DND-41 (cell line): ENCODE data around the gene DDX1.

Experiments
- ATAC-seq: fragments of 200-7000 bp; cut with Tn5 transposase; 3 replicates; pipeline ENCODE4 v1.9.1; 2021; ENCODE audit warnings: low read depth; ENCODE audit not compliant: insufficient read depth
- DNase-seq: peaks from one replicate; pipeline ENCODE4 v3.0.0-alpha.2; 2020
- H2AFZ ChIP-seq: 2 replicates; pipeline ENCODE4 v1.6.0; 2012; ENCODE audit warnings: low read depth, low read length
- H3K27ac ChIP-seq: 2 replicates; pipeline ENCODE4 v1.5.1; 2012; ENCODE audit warnings: low read length, inconsistent platforms
- H3K27me3 ChIP-seq: fragments of 200-600 bp; sonication (generic); 2 replicates; pipeline ENCODE4 v1.6.0; 2012; ENCODE audit warnings: low read length, mild to moderate bottlenecking, inconsistent platforms; ENCODE audit not compliant: insufficient read depth, poor library complexity
- H3K36me3 ChIP-seq: 2 replicates; pipeline ENCODE4 v1.5.1; 2012; ENCODE audit warnings: low read length, inconsistent platforms; ENCODE audit not compliant: insufficient read depth
- H3K4me1 ChIP-seq: 2 replicates; pipeline ENCODE4 v1.5.1; 2012; ENCODE audit warnings: mild to moderate bottlenecking, low read length; ENCODE audit not compliant: insufficient read depth
- H3K4me2 ChIP-seq: 2 replicates; pipeline ENCODE4 v1.6.0; 2012; ENCODE audit warnings: mild to moderate bottlenecking, moderate library complexity, low read length, inconsistent platforms; ENCODE audit not compliant: insufficient read depth
- H3K4me3 ChIP-seq, 2 experiments: fragments of 200-600 bp in 1 of 2; shearing (Covaris generic) in 1 of 2; 2 replicates each; pipeline ENCODE4 v1.5.1; 2012 to 2016; ENCODE audit warnings: inconsistent platforms in 2 of 2, low read length in 2 of 2, mild to moderate bottlenecking in 2 of 2, low read depth in 1 of 2, moderate library complexity in 1 of 2
- H3K79me2 ChIP-seq: 2 replicates; pipeline ENCODE4 v1.6.0; 2012; ENCODE audit warnings: low read length, inconsistent platforms; ENCODE audit not compliant: insufficient read depth
- H3K9ac ChIP-seq: 2 replicates; pipeline ENCODE4 v1.6.0; 2012; ENCODE audit warnings: low read depth, mild to moderate bottlenecking, inconsistent platforms, low read length, moderate library complexity
- H3K9me3 ChIP-seq: 2 replicates; pipeline ENCODE4 v1.5.1; 2012; ENCODE audit warnings: low read length, moderate library complexity, mild to moderate bottlenecking, inconsistent platforms; ENCODE audit not compliant: insufficient read depth, severe bottlenecking
- H4K20me1 ChIP-seq: 2 replicates; pipeline ENCODE4 v1.6.0; 2012; ENCODE audit warnings: low read length; ENCODE audit not compliant: insufficient read depth
- CTCF ChIP-seq: IDR thresholded peaks from 2 replicates; pipeline ENCODE4 v1.5.1; 2012; ENCODE audit warnings: borderline replicate concordance, low read length, moderate library complexity, mild to moderate bottlenecking; ENCODE audit not compliant: poor library complexity, severe bottlenecking; ENCODE audit errors: extremely low read depth
- EZH2 ChIP-seq: IDR thresholded peaks from 3 replicates; pipeline ENCODE4 v1.6.1; 2012; ENCODE audit warnings: borderline replicate concordance, low read depth, mild to moderate bottlenecking, moderate library complexity, low read length, inconsistent platforms; ENCODE audit not compliant: severe bottlenecking

Gene DDX1

GRCh38 chr2:15566912-15567311 lies 24.8 kb upstream of the DDX1 start:
- Histone ChIP-seq H3K36me3 (no peaks in the 10 kb centered on the region), H4K20me1 (no peaks in the 10 kb centered on the region), H3K27me3 (no peaks in the 10 kb centered on the region), H3K4me1 (no peaks in the 10 kb centered on the region), H3K27ac (no peak overlapping the region), H3K79me2 (no peaks in the 10 kb centered on the region), H3K9ac (no peak overlapping the region), H3K9me3 (no peaks in the 10 kb centered on the region), H3K4me2 (no peak overlapping the region), H2AFZ (no peak overlapping the region), H3K4me3 (no peak overlapping the region)
- DNase-seq, result no peak
- no peak for TF ChIP-seq EZH2
- TF ChIP-seq CTCF, result no peak
- ATAC-seq, result no peak

GRCh38 chr2:15568874-15569273 lies 22.8 kb upstream of the DDX1 start:
- Histone ChIP-seq H3K4me1 (no peaks in the 10 kb centered on the region), H3K9me3 (no peaks in the 10 kb centered on the region), H2AFZ (no peak overlapping the region), H3K4me2 (no peak overlapping the region), H3K9ac (no peak overlapping the region), H3K4me3 (no peak overlapping the region), H4K20me1 (no peaks in the 10 kb centered on the region), H3K36me3 (no peaks in the 10 kb centered on the region), H3K27me3 (no peaks in the 10 kb centered on the region), H3K79me2 (no peaks in the 10 kb centered on the region), H3K27ac (no peak overlapping the region)
- DNase-seq, result no peak
- TF ChIP-seq EZH2, result no peak
- ATAC-seq, result no peak

GRCh38 chr2:15570104-15570503 lies 21.6 kb upstream of the DDX1 start:
- Histone ChIP-seq H4K20me1 (no peaks in the 10 kb centered on the region), H3K9me3 (no peaks in the 10 kb centered on the region), H3K27me3 (no peaks in the 10 kb centered on the region), H3K4me2 (no peak overlapping the region), H3K79me2 (no peaks in the 10 kb centered on the region), H3K4me1 (no peaks in the 10 kb centered on the region), H2AFZ (no peak overlapping the region), H3K27ac (no peak overlapping the region), H3K36me3 (no peaks in the 10 kb centered on the region), H3K9ac (no peak overlapping the region), H3K4me3 (no peak overlapping the region)
- DNase-seq, result no peak
- no peak for ATAC-seq
- TF ChIP-seq CTCF (no peak), EZH2 (no peak)

GRCh38 chr2:15571729-15572128 lies 19.9 kb upstream of the DDX1 start:
- Histone ChIP-seq H4K20me1 (no peaks in the 10 kb centered on the region), H2AFZ (no peak overlapping the region), H3K9ac (no peak overlapping the region), H3K4me1 (no peaks in the 10 kb centered on the region), H3K9me3 (no peaks in the 10 kb centered on the region), H3K79me2 (no peaks in the 10 kb centered on the region), H3K27ac (no peak overlapping the region), H3K27me3 (no peaks in the 10 kb centered on the region), H3K4me2 (no peak overlapping the region), H3K4me3 (no peak overlapping the region), H3K36me3 (no peaks in the 10 kb centered on the region)
- ATAC-seq, result no peak
- no peak for TF ChIP-seq CTCF
- no peak for TF ChIP-seq EZH2
- DNase-seq, result no peak
